ENCODE measurements around the gene ZDHHC19.

- no peak for TF ChIP-seq CTCF (IDR thresholded peaks at IDR 0.05; ENCODE audit: low read depth, low read length)
- TF ChIP-seq POLR2A (IDR thresholded peaks at IDR 0.05; ENCODE audit: extremely low read depth, insufficient read length) = no peak
- TF ChIP-seq MAX (IDR thresholded peaks at IDR 0.05; ENCODE audit: low read depth, low read length) = no peak
- TF ChIP-seq MYC (IDR thresholded peaks at IDR 0.05; ENCODE audit: low read depth, low read length) = no peak
These were observed 44.6 kb upstream of the ZDHHC19 start for GRCh38 chr3:196255776-196256175.

Data from NB4 (cell line).